CD4-positive, alpha-beta T cell treated with Interleukin-21 for 1 hour (primary cell): ENCODE measurements around the gene RCN2.
"Not testable (repeated sequence)": the region's sequence is repeated elsewhere in the genome, so short reads cannot be mapped to it uniquely, and the experiment has no call there.

Source experiments
- DNase-seq: peaks from one replicate; pipeline ENCODE4 v3.0.0-alpha.2; 2020

The RCN2 gene

GRCh38 chr15:76931397-76932134 is at the start of gene RCN2:
Gene RCN2 (plus strand): TSS chr15:76931749. CDS start chr15:76931842, 93 bp downstream.
- DNase-seq = peak; percentile 93

GRCh38 chr15:76885212-76885611 is 46.3 kb upstream of the RCN2 start:
- no peak for DNase-seq

GRCh38 chr15:76887280-76888141 is 44.0 kb upstream of the RCN2 start:
- DNase-seq = not testable (repeated sequence)

- not testable (repeated sequence) for DNase-seq
These were observed 38.7 kb upstream of the RCN2 start for GRCh38 chr15:76892836-76893235.

- no peak for DNase-seq
These were observed 37.4 kb upstream of the RCN2 start for GRCh38 chr15:76894174-76894573.

- DNase-seq = no peak
These were observed 33.4 kb upstream of the RCN2 start for GRCh38 chr15:76898102-76898501.

- not testable (repeated sequence) for DNase-seq
These were observed 32.2 kb upstream of the RCN2 start for GRCh38 chr15:76899176-76899930.

- not testable (repeated sequence) for DNase-seq
These were observed 31.6 kb upstream of the RCN2 start for GRCh38 chr15:76899931-76900310.

GRCh38 chr15:76901965-76902364 is 29.6 kb upstream of the RCN2 start:
- no peak for DNase-seq

GRCh38 chr15:76903251-76903681 is 28.3 kb upstream of the RCN2 start:
- DNase-seq = peak; percentile 47

GRCh38 chr15:76904461-76905012 is 27.0 kb upstream of the RCN2 start:
- DNase-seq = no peak

- peak; percentile 92 for DNase-seq
These were observed 26.3 kb upstream of the RCN2 start, which contains the start of gene SCAPER for GRCh38 chr15:76905013-76905839. Gene SCAPER (minus strand): TSS chr15:76905340. CDS start chr15:76883817, 21,523 bp downstream.

GRCh38 chr15:76905855-76906254 is 25.7 kb upstream of the RCN2 start:
- DNase-seq = no peak

GRCh38 chr15:76912430-76912829 is 19.1 kb upstream of the RCN2 start:
- no peak for DNase-seq

- no peak for DNase-seq
These were observed 17.8 kb upstream of the RCN2 start for GRCh38 chr15:76913737-76914136.

- no peak for DNase-seq
These were observed 15.2 kb upstream of the RCN2 start for GRCh38 chr15:76916369-76916768.

- DNase-seq = no peak
These were observed 3.3 kb upstream of the RCN2 start for GRCh38 chr15:76928201-76928600.

GRCh38 chr15:76929011-76929760 is 2.4 kb upstream of the RCN2 start:
- DNase-seq = no peak

- no peak for DNase-seq
These were observed 635 bp upstream of the RCN2 start for GRCh38 chr15:76930831-76931396.

GRCh38 chr15:76932135-76932966 is 802 bp downstream of the RCN2 start:
- DNase-seq = no peak
